Natural killer cell (primary cell): ENCODE data around the gene LRRC71. TPM values are rescaled to one million over a fixed set of nuclear protein-coding genes. Genes with fewer than 3 reads are reported as not detected.

Source experiments
- ATAC-seq, 3 donors: fragments of 150-1000 bp in 2 of 3; fragments of 200-7000 bp in 1 of 3; cut with Tn5 transposase; 1 replicate in 1 of 3; 2 replicates in 2 of 3; pipeline ENCODE4 v1.10.0; 2021; ENCODE audit warnings: mild to moderate bottlenecking in 2 of 3, moderate library complexity in 2 of 3
- DNase-seq, 2 donors: peaks; one replicate each; pipeline versions ENCODE4 v3.0.0 to v3.0.0-alpha.2; 2013 to 2021; ENCODE audit warnings: mixed read lengths in 1 of 2
- H3K27ac ChIP-seq: one replicate; pipeline ENCODE4 v1.5.1; 2013; ENCODE audit warnings: mild to moderate bottlenecking, low read length
- H3K27me3 ChIP-seq: one replicate; pipeline ENCODE4 v1.6.1; 2013; ENCODE audit warnings: low read length; ENCODE audit not compliant: control insufficient read depth, insufficient read depth
- H3K36me3 ChIP-seq: one replicate; pipeline ENCODE4 v1.6.1; 2013; ENCODE audit warnings: low read length; ENCODE audit not compliant: control insufficient read depth, insufficient read depth
- H3K4me1 ChIP-seq: one replicate; pipeline ENCODE4 v1.6.1; 2013; ENCODE audit warnings: low read length; ENCODE audit not compliant: control insufficient read depth, insufficient read depth
- H3K4me3 ChIP-seq: one replicate; pipeline ENCODE4 v1.5.1; 2013; ENCODE audit warnings: low read length
- H3K9me3 ChIP-seq: one replicate; pipeline ENCODE4 v1.6.1; 2013; ENCODE audit warnings: low read length; ENCODE audit not compliant: control insufficient read depth, insufficient read depth
- H3K27ac Mint-ChIP-seq, 2 donors: one replicate each; pipeline ENCODE4 v1.8.0; 2022; ENCODE audit warnings: mild to moderate bottlenecking in 2 of 2, mixed read lengths in 2 of 2, moderate library complexity in 1 of 2
- H3K27me3 Mint-ChIP-seq, 2 donors: one replicate each; pipeline ENCODE4 v1.8.0; 2022; ENCODE audit warnings: low read depth in 2 of 2, mixed read lengths in 2 of 2
- H3K36me3 Mint-ChIP-seq: one replicate; pipeline ENCODE4 v1.8.0; 2022; ENCODE audit warnings: mixed read lengths
- H3K4me1 Mint-ChIP-seq, 2 donors: one replicate each; pipeline ENCODE4 v1.8.0; 2022; ENCODE audit warnings: mixed read lengths in 2 of 2
- H3K4me3 Mint-ChIP-seq: one replicate; pipeline ENCODE4 v1.8.0; 2022; ENCODE audit warnings: mild to moderate bottlenecking, moderate library complexity, mixed read lengths
- H3K9me3 Mint-ChIP-seq, 2 donors: one replicate each; pipeline ENCODE4 v1.8.0; 2022; ENCODE audit warnings: mixed read lengths in 2 of 2
- CTCF ChIP-seq: fragments of 200-600 bp; IDR thresholded peaks from one replicate; pipeline ENCODE4 v1.8.0; 2022; ENCODE audit warnings: antibody characterized with exemption
- WGBS: methylation state at CpG from one replicate; pipeline ENCODE4 v1.1.7; 2013; ENCODE audit warnings: missing lambda C conversion rate; ENCODE audit not compliant: insufficient coverage; 5-methylcytosine and 5-hydroxymethylcytosine counted together
- intact Hi-C: fragments of 100-400 bp; cut with micrococcal nuclease; formaldehyde crosslinking; loops from one replicate; pipeline ENCODE4 v1.14.2; 2022
- total RNA-seq, 4 donors: library from RNA; stranded (reverse); fragments of 120-200 nt in 1 of 4; gene quantifications; one replicate each; pipeline versions ENCODE4 v1.2.3 to v1.2.4, GENCODE V29; 2013 to 2022

LRRC71 gene
- total RNA-seq, 3 donors from 2014 or later (not counting 1 experiment from before 2014, with no cell fraction given): not detected

- Histone ChIP-seq H3K4me1 (peaks cover 3% of the 10 kb centered on the region), H3K36me3 (no peaks in the 10 kb centered on the region), H3K27ac (no peak overlapping the region), H3K27me3 (no peaks in the 10 kb centered on the region), H3K9me3 (no peaks in the 10 kb centered on the region), H3K4me3 (no peak overlapping the region)
- 82% methylated on average over 3 of the region's 6 CpGs for WGBS
- DNase-seq (no peak), ATAC-seq (no peak)
- Mint-ChIP-seq H3K27me3 (peaks cover 12 to 14% of the 10 kb centered on the region in 2 donors), H3K36me3 (no peaks in the 10 kb centered on the region), H3K9me3 (no peaks in the 10 kb centered on the region), H3K27ac (no peak overlapping the region), H3K4me1 (peaks cover 0 to 3% of the 10 kb centered on the region in 2 donors), H3K4me3 (no peak overlapping the region)
- intact Hi-C loops: no loop called here
- no peak for TF ChIP-seq CTCF
These were observed 8.7 kb upstream of the LRRC71 start for GRCh38 chr1:156911577-156912298.

- WGBS: 95% methylated on average over 2 of the region's 2 CpGs
- peaks cover 10 to 14% of the 10 kb centered on the region in 2 donors for H3K27me3 Mint-ChIP-seq
- no peak overlapping the region for H3K4me3 Mint-ChIP-seq
- no peaks in the 10 kb centered on the region for H3K36me3 Mint-ChIP-seq
- DNase-seq (no peak), ATAC-seq (no peak)
- TF ChIP-seq CTCF: no peak
- no peaks in the 10 kb centered on the region for H3K36me3 ChIP-seq
- no peaks in the 10 kb centered on the region for H3K27me3 ChIP-seq
- no peak overlapping the region for H3K27ac ChIP-seq
- peaks cover 0 to 3% of the 10 kb centered on the region in 2 donors for H3K4me1 Mint-ChIP-seq
- no peaks in the 10 kb centered on the region for H3K9me3 ChIP-seq
- peaks cover 3% of the 10 kb centered on the region for H3K4me1 ChIP-seq
- intact Hi-C loops: no loop called here
- H3K4me3 ChIP-seq: no peak overlapping the region
- H3K9me3 Mint-ChIP-seq: no peaks in the 10 kb centered on the region
- no peak overlapping the region for H3K27ac Mint-ChIP-seq
These were observed 8.1 kb upstream of the LRRC71 start for GRCh38 chr1:156912310-156912709.

- Mint-ChIP-seq H3K27ac (no peak overlapping the region), H3K4me1 (peaks cover 0 to 3% of the 10 kb centered on the region in 2 donors), H3K27me3 (peaks cover 10 to 14% of the 10 kb centered on the region in 2 donors), H3K4me3 (no peak overlapping the region), H3K9me3 (no peaks in the 10 kb centered on the region), H3K36me3 (no peaks in the 10 kb centered on the region)
- intact Hi-C loops: no loop called here
- WGBS: 72% methylated on average over 24 of the region's 24 CpGs
- no peak overlapping the region for H3K4me3 ChIP-seq
- H3K36me3 ChIP-seq: no peaks in the 10 kb centered on the region
- no peaks in the 10 kb centered on the region for H3K27me3 ChIP-seq
- DNase-seq (no peak), ATAC-seq (no peak)
- H3K4me1 ChIP-seq: no peaks in the 10 kb centered on the region
- TF ChIP-seq CTCF: no peak
- H3K9me3 ChIP-seq: no peaks in the 10 kb centered on the region
- no peak overlapping the region for H3K27ac ChIP-seq
These were observed 7.3 kb upstream of the LRRC71 start for GRCh38 chr1:156912861-156913808.
